ENCODE data around the gene GRM4.

DNA sequence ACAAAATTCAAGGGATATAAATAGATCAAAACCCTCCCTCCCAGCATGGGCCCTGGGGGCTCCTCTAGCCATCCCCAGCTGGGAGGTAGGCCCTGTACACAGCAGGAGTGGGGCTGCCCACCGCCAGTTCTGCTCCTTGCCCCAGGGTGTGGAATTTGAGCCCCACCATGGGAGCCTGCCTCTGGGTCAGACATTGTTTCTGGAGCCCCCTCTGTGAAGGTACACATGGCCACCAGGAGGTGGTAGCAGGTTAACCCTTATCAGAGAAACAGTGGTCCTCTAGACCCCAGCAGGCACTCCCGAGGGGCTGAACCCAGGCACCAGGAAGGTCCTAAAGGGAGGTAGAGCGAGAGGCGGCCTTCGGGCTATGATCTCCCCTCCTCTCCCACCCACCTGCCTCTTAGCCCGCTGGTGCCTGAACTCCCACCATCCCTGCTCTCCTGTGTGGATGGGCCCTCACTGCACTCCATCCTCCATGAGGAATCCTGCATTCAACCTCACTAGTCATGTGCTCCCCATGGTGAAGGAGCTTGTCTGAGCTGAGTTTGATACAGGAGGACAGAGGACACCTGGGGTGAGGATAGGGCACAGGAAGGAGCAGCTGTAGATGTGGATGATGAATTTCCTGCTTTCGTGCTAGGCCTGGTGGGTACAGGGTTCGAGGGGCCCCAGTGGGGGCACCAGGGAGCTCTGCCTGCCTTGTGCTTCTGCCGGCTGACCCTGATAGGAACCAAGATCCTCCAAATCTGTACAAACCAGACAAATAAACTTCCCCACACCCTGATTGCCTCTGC lies 114.9 kb downstream of the GRM4 start:
- TF ChIP-seq, protein P1, sequence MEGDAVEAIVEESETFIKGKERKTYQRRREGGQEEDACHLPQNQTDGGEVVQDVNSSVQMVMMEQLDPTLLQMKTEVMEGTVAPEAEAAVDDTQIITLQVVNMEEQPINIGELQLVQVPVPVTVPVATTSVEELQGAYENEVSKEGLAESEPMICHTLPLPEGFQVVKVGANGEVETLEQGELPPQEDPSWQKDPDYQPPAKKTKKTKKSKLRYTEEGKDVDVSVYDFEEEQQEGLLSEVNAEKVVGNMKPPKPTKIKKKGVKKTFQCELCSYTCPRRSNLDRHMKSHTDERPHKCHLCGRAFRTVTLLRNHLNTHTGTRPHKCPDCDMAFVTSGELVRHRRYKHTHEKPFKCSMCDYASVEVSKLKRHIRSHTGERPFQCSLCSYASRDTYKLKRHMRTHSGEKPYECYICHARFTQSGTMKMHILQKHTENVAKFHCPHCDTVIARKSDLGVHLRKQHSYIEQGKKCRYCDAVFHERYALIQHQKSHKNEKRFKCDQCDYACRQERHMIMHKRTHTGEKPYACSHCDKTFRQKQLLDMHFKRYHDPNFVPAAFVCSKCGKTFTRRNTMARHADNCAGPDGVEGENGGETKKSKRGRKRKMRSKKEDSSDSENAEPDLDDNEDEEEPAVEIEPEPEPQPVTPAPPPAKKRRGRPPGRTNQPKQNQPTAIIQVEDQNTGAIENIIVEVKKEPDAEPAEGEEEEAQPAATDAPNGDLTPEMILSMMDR (conservative IDR thresholded peaks at IDR 0.05; ENCODE audit: low read depth, low read length) = no peak
- TF ChIP-seq EZH2 (IDR thresholded peaks at IDR 0.05; ENCODE audit: borderline replicate concordance, low read depth, low read length, poor library complexity, severe bottlenecking) = no peak
